HepG2 (cell line): ENCODE data around the gene CDC34. TPM values are rescaled to one million over a fixed set of nuclear protein-coding genes. Genes with fewer than 3 reads are reported as not detected.

Experiments used
- ARID2 ChIP-seq: sonication (generic); formaldehyde crosslinking; IDR thresholded peaks from 2 replicates; pipeline ENCODE4 v1.8.1; 2022; ENCODE audit warnings: mild to moderate bottlenecking, missing genetic modification reagents, borderline replicate concordance
- CBX1 ChIP-seq: IDR thresholded peaks from one replicate; pipeline ENCODE4 v1.6.1; 2016; ENCODE audit warnings: antibody characterized with exemption, low read depth
- CREB1 ChIP-seq, 2 experiments: fragments of 450-650 bp in 1 of 2; IDR thresholded peaks; 2 replicates each; pipeline ENCODE4 v1.6.1; 2016 to 2017; ENCODE audit warnings: control low read depth in 1 of 2, mild to moderate bottlenecking in 1 of 2, missing compliant biosample characterization in 1 of 2, missing genetic modification characterization in 1 of 2
- DNMT3B ChIP-seq: conservative IDR thresholded peaks from 2 replicates; pipeline ENCODE4 v1.6.1; 2016; ENCODE audit warnings: missing biosample characterization, control low read depth
- FIP1L1 ChIP-seq: fragments of 200-400 bp; formaldehyde crosslinking; IDR thresholded peaks from 2 replicates; pipeline ENCODE4 v1.6.1; 2018; ENCODE audit warnings: low read depth, mild to moderate bottlenecking, low read length, moderate library complexity, borderline replicate concordance; ENCODE audit not compliant: insufficient read depth
- GABPB1 ChIP-seq: IDR thresholded peaks from 2 replicates; pipeline ENCODE4 v1.6.1; 2016; ENCODE audit warnings: mild to moderate bottlenecking, missing genetic modification reagents, moderate library complexity, missing compliant biosample characterization
- KDM1A ChIP-seq: IDR thresholded peaks from 2 replicates; pipeline ENCODE4 v1.6.1; 2016; ENCODE audit warnings: missing compliant biosample characterization
- MAFG ChIP-seq: sonication (generic); formaldehyde crosslinking; IDR thresholded peaks from 2 replicates; pipeline ENCODE4 v1.5.1; 2020; ENCODE audit warnings: mild to moderate bottlenecking, missing genetic modification reagents
- MYC ChIP-seq: sonication (generic); formaldehyde crosslinking; IDR thresholded peaks from 2 replicates; pipeline ENCODE4 v1.9.0; 2021; ENCODE audit warnings: missing genetic modification reagents, borderline replicate concordance
- NFE2L1 ChIP-seq: sonication (generic); formaldehyde crosslinking; IDR thresholded peaks from 2 replicates; pipeline ENCODE4 v1.4.0; 2020; ENCODE audit warnings: missing genetic modification reagents, mild to moderate bottlenecking, borderline replicate concordance
- NFE2L2 ChIP-seq: fragments of 150-350 bp; IDR thresholded peaks from 2 replicates; pipeline ENCODE4 v1.6.1; 2014; ENCODE audit warnings: low read length
- NFIC ChIP-seq: IDR thresholded peaks from 2 replicates; pipeline ENCODE4 v1.6.1; 2012; ENCODE audit warnings: mild to moderate bottlenecking, low read length, inconsistent platforms
- PCBP2 ChIP-seq: fragments of 200-400 bp; formaldehyde crosslinking; optimal IDR thresholded peaks from 2 replicates; pipeline ENCODE3; 2018; ENCODE audit warnings: low read length, low read depth; ENCODE audit not compliant: poor library complexity, severe bottlenecking
- RXRB ChIP-seq: IDR thresholded peaks from 2 replicates; pipeline ENCODE4 v1.6.1; 2016; ENCODE audit warnings: borderline replicate concordance, missing genetic modification reagents, missing compliant biosample characterization
- SALL2 ChIP-seq: sonication (generic); formaldehyde crosslinking; IDR thresholded peaks from 2 replicates; pipeline ENCODE4 v1.8.1; 2023; ENCODE audit warnings: mild to moderate bottlenecking, missing genetic modification reagents, inconsistent platforms
- ZFP36 ChIP-seq: fragments of 150-350 bp; IDR thresholded peaks from 2 replicates; pipeline ENCODE4 v1.6.1; 2018; ENCODE audit warnings: borderline replicate concordance, low read length, low read depth; ENCODE audit not compliant: partially characterized antibody
- ZKSCAN1 ChIP-seq: fragments of 150-350 bp; IDR thresholded peaks from 2 replicates; pipeline ENCODE4 v1.6.1; 2014; ENCODE audit warnings: low read length
- ZNF124 ChIP-seq: sonication (generic); formaldehyde crosslinking; IDR thresholded peaks from 2 replicates; pipeline ENCODE4 v1.4.0; 2020; ENCODE audit warnings: missing genetic modification reagents
- ZNF234 ChIP-seq: sonication (generic); formaldehyde crosslinking; conservative IDR thresholded peaks from 2 replicates; pipeline ENCODE4 v1.5.1; 2020; ENCODE audit warnings: mild to moderate bottlenecking, missing genetic modification reagents
- ZNF383 ChIP-seq: sonication (generic); formaldehyde crosslinking; IDR thresholded peaks from 2 replicates; pipeline ENCODE4 v1.4.0; 2020; ENCODE audit warnings: missing genetic modification reagents, mild to moderate bottlenecking, borderline replicate concordance
- ZNF670 ChIP-seq: sonication (generic); formaldehyde crosslinking; IDR thresholded peaks from 2 replicates; pipeline ENCODE4 v1.8.0; 2022; ENCODE audit warnings: mild to moderate bottlenecking, missing genetic modification reagents, borderline replicate concordance
- ZNF737 ChIP-seq: sonication (generic); formaldehyde crosslinking; IDR thresholded peaks from 2 replicates; pipeline ENCODE4 v1.5.0; 2020; ENCODE audit warnings: missing genetic modification reagents, mild to moderate bottlenecking, borderline replicate concordance
- ZNF746 ChIP-seq: sonication (generic); formaldehyde crosslinking; IDR thresholded peaks from 2 replicates; pipeline ENCODE4 v1.8.0; 2022; ENCODE audit warnings: mild to moderate bottlenecking, missing genetic modification reagents
- ZNF780A ChIP-seq: sonication (generic); formaldehyde crosslinking; IDR thresholded peaks from 2 replicates; pipeline ENCODE4 v1.8.0; 2022; ENCODE audit warnings: mild to moderate bottlenecking, missing genetic modification reagents, moderate library complexity
- ZNF788 ChIP-seq: sonication (generic); formaldehyde crosslinking; IDR thresholded peaks from 2 replicates; pipeline ENCODE4 v1.5.0; 2020; ENCODE audit warnings: mild to moderate bottlenecking, missing genetic modification reagents, borderline replicate concordance
- polyA plus RNA-seq, 8 experiments: library from polyadenylated mRNA; depleted of rRNA in 3 of 8; stranded (reverse) in 7 of 8; unstranded in 1 of 8; fragments of >200 nt; fragmentation: Illumina TruSeq in 4 of 8; extraction: Trizol in 4 of 8; gene quantifications; 2 replicates each; pipeline versions ENCODE4 v1.2.1 to v1.2.3, GENCODE V29; 2011 to 2016; ENCODE audit warnings: low read depth in 4 of 8, missing spikeins in 1 of 8, mixed read lengths in 1 of 8; ENCODE audit not compliant: insufficient read depth in 1 of 8
- total RNA-seq, 5 experiments: library from RNA; depleted of rRNA; stranded (reverse); fragments of >200 nt; fragmentation: Illumina TruSeq; extraction: Trizol; gene quantifications; 2 replicates each; pipeline ENCODE4 v1.2.3, GENCODE V29; 2016; ENCODE audit warnings: low read depth in 1 of 5
- TF ChIP-seq, protein P1 (sequence below): sonication (generic); formaldehyde crosslinking; IDR thresholded peaks from 2 replicates; pipeline ENCODE4 v1.8.1; 2023; ENCODE audit warnings: missing genetic modification reagents, mild to moderate bottlenecking, borderline replicate concordance
- TF ChIP-seq, protein P2 (sequence below): sonication (generic); formaldehyde crosslinking; IDR thresholded peaks from 2 replicates; pipeline ENCODE4 v1.8.1; 2023; ENCODE audit warnings: mild to moderate bottlenecking, missing genetic modification reagents
- TF ChIP-seq, protein P3 (sequence below): IDR thresholded peaks from 2 replicates; pipeline ENCODE4 v1.6.1; 2016; ENCODE audit warnings: missing compliant biosample characterization, missing genetic modification reagents, borderline replicate concordance
- TF ChIP-seq, protein P4 (sequence below): sonication (generic); formaldehyde crosslinking; IDR thresholded peaks from 2 replicates; pipeline ENCODE4 v1.5.1; 2020; ENCODE audit warnings: missing genetic modification reagents, mild to moderate bottlenecking, borderline replicate concordance

The CDC34 gene
- total and polyA plus RNA-seq, 2 of the 13 experiments (the other 11 are each of a cell fraction or from before 2014, with no cell fraction given): 138 to 150 TPM

DNA sequence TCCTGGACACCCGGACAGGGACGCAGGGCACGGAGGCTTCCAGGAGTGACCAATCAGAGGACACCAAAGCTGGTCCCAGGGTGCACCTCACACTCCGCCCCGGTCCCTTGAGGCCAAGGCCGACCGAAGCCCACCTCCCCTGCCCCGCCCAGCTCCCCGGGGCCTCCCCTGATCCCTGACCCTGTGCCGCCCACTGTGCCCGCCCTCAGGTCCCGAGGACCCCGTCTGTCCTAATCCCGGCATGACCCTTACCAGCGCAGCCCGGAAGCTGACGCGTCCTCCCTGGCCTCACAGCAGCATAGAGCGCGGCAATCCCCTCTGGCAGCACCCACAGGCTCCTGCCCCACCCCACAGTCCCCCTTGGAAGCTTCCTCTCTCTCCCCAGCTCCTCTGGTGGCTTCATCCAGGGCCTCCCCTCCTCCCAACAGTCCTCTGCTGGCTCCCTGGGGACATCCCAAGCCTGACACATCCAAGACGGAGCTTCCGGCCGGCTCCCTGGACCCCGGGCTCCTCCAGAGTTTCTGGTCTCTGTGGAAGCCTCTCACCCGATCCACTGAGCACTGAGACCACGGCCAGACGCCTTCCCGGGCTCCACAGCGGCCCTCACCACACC lies 7.4 kb upstream of the CDC34 start (continued):
- TF ChIP-seq, protein P1, sequence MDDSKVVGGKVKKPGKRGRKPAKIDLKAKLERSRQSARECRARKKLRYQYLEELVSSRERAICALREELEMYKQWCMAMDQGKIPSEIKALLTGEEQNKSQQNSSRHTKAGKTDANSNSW (CRISPR knock-in tag): no peak
- TF ChIP-seq KDM1A (CRISPR knock-in tag) (no peak), SALL2 (CRISPR knock-in tag) (no peak), ZNF670 (CRISPR knock-in tag) (no peak; the same call in 1 of the 2 replicates), ZNF383 (CRISPR knock-in tag) (0 out of 2 replicates have a peak, but pooled peaks have one; percentile 71), ZNF737 (CRISPR knock-in tag) (no peak), NFIC (no peak), ZNF234 (CRISPR knock-in tag) (no peak), RXRB (CRISPR knock-in tag) (peak; percentile 97), ARID2 (no peak), NFE2L2 (no peak), ZNF788 (CRISPR knock-in tag) (peak; percentile 91; the same call in 1 of the 2 replicates), CREB1 (IDR thresholded peaks at IDR 0.05) (no peak), CREB1 (CRISPR knock-in tag; IDR thresholded peaks at IDR 0.05) (no peak; the same call in 1 of the 2 replicates), MYC (CRISPR knock-in tag) (peak; percentile 80), CBX1 (no peak), MAFG (no peak), ZNF746 (CRISPR knock-in tag) (peak; percentile 99), ZFP36 (no peak), PCBP2 (no peak), NFE2L1 (CRISPR knock-in tag) (no peak), FIP1L1 (no peak), ZNF780A (CRISPR knock-in tag) (no peak), GABPB1 (CRISPR knock-in tag) (peak; percentile 90), ZNF124 (no peak), DNMT3B (CRISPR knock-in tag) (no peak), ZKSCAN1 (no peak)
- TF ChIP-seq, protein P2, sequence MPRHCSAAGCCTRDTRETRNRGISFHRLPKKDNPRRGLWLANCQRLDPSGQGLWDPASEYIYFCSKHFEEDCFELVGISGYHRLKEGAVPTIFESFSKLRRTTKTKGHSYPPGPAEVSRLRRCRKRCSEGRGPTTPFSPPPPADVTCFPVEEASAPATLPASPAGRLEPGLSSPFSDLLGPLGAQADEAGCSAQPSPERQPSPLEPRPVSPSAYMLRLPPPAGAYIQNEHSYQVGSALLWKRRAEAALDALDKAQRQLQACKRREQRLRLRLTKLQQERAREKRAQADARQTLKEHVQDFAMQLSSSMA (CRISPR knock-in tag): no peak
- TF ChIP-seq, protein P3, sequence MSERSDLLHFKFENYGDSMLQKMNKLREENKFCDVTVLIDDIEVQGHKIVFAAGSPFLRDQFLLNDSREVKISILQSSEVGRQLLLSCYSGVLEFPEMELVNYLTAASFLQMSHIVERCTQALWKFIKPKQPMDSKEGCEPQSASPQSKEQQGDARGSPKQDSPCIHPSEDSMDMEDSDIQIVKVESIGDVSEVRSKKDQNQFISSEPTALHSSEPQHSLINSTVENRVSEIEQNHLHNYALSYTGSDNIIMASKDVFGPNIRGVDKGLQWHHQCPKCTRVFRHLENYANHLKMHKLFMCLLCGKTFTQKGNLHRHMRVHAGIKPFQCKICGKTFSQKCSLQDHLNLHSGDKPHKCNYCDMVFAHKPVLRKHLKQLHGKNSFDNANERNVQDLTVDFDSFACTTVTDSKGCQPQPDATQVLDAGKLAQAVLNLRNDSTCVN (CRISPR knock-in tag): no peak
- TF ChIP-seq, protein P4, sequence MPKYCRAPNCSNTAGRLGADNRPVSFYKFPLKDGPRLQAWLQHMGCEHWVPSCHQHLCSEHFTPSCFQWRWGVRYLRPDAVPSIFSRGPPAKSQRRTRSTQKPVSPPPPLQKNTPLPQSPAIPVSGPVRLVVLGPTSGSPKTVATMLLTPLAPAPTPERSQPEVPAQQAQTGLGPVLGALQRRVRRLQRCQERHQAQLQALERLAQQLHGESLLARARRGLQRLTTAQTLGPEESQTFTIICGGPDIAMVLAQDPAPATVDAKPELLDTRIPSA: no peak
